Measurements from ENCODE around the gene RANBP3L. TPM values are rescaled to one million over a fixed set of nuclear protein-coding genes. Genes with fewer than 3 reads are reported as not detected.
"Not testable (repeated sequence)": the region's sequence is repeated elsewhere in the genome, so short reads cannot be mapped to it uniquely, and the experiment has no call there.

The RANBP3L gene
- total RNA-seq, 4 donors from 2014 or later: 6.5 to 15.8 (median 8.5) TPM

- H3K27ac ChIP-seq: peak overlapping the region in 2 of 3 donors; percentile 88 to 96
- H3K9me3 ChIP-seq: no peaks in the 10 kb centered on the region
- DNase-seq: no peak
- WGBS, 2 donors: 44 to 53% methylated on average over 3 of the region's 3 CpGs
- intact Hi-C loops (cut with DNase I): loop anchor here (10.0 kb wide), 1 partner anchor 56 kb away; the partner anchor contains the start of gene NADK2
- H3K4me3 ChIP-seq (replicated peaks in 1 of 3): no peak overlapping the region
- no peaks in the 10 kb centered on the region for H3K27me3 ChIP-seq
- H3K36me3 ChIP-seq: no peaks in the 10 kb centered on the region
- no peak for TF ChIP-seq POLR2A (IDR thresholded peaks at IDR 0.05)
- TF ChIP-seq, protein P1, sequence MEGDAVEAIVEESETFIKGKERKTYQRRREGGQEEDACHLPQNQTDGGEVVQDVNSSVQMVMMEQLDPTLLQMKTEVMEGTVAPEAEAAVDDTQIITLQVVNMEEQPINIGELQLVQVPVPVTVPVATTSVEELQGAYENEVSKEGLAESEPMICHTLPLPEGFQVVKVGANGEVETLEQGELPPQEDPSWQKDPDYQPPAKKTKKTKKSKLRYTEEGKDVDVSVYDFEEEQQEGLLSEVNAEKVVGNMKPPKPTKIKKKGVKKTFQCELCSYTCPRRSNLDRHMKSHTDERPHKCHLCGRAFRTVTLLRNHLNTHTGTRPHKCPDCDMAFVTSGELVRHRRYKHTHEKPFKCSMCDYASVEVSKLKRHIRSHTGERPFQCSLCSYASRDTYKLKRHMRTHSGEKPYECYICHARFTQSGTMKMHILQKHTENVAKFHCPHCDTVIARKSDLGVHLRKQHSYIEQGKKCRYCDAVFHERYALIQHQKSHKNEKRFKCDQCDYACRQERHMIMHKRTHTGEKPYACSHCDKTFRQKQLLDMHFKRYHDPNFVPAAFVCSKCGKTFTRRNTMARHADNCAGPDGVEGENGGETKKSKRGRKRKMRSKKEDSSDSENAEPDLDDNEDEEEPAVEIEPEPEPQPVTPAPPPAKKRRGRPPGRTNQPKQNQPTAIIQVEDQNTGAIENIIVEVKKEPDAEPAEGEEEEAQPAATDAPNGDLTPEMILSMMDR (IDR thresholded peaks at IDR 0.05): no peak
- peaks cover 16 to 27% of the 10 kb centered on the region in 2 donors for H3K4me1 ChIP-seq
Observed at GRCh38 chr5:36300191-36300926, 1.3 kb downstream of the RANBP3L start.

- TF ChIP-seq, protein P1 (IDR thresholded peaks at IDR 0.05): no peak
- TF ChIP-seq POLR2A (IDR thresholded peaks at IDR 0.05): no peak
- Histone ChIP-seq H3K36me3 (no peaks in the 10 kb centered on the region), H3K27ac (no peak overlapping the region)
Observed at GRCh38 chr5:36298552-36298951, 3.1 kb downstream of the RANBP3L start.

DNA sequence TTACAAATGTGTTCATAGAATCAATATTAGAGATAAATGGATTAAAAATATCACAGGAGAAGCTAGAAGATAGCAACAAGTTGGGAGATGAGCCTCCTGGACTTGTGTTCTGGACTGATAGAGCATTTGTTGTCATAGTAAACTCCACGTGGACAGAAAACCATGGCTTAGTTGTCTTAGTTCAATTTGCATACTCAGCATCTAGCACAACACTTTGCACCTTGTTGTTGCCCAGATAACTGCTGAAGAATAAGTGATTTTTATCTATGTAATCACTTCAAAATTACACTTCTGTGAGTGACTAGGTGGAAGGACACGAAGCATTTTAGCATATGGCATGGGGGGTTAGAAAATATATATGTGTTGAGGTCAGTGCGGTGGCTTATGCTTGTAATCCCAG lies 4.0 kb downstream of the RANBP3L start:
- WGBS, 2 donors: 94 to 95% methylated on average over 3 of the region's 3 CpGs
- TF ChIP-seq POLR2A (IDR thresholded peaks at IDR 0.05): no peak
- TF ChIP-seq, protein P1 (IDR thresholded peaks at IDR 0.05): no peak
- intact Hi-C loops (cut with DNase I): no loop called here
- Histone ChIP-seq H3K4me3 (replicated peaks in 1 of 3) (no peak overlapping the region), H3K27me3 (no peaks in the 10 kb centered on the region), H3K27ac (no peak overlapping the region), H3K9me3 (no peaks in the 10 kb centered on the region), H3K4me1 (peaks cover 10 to 24% of the 10 kb centered on the region in 2 donors), H3K36me3 (no peaks in the 10 kb centered on the region)
- DNase-seq: no peak

More at GRCh38 chr5:36298552-36298951, 3.1 kb downstream of the RANBP3L start:
- intact Hi-C loops (cut with DNase I): no loop called here
- peaks cover 12 to 25% of the 10 kb centered on the region in 2 donors for H3K4me1 ChIP-seq
- H3K27me3 ChIP-seq: no peaks in the 10 kb centered on the region
- no peak overlapping the region for H3K4me3 ChIP-seq (replicated peaks in 1 of 3)
- H3K9me3 ChIP-seq: no peaks in the 10 kb centered on the region
- no peak for DNase-seq

DNA sequence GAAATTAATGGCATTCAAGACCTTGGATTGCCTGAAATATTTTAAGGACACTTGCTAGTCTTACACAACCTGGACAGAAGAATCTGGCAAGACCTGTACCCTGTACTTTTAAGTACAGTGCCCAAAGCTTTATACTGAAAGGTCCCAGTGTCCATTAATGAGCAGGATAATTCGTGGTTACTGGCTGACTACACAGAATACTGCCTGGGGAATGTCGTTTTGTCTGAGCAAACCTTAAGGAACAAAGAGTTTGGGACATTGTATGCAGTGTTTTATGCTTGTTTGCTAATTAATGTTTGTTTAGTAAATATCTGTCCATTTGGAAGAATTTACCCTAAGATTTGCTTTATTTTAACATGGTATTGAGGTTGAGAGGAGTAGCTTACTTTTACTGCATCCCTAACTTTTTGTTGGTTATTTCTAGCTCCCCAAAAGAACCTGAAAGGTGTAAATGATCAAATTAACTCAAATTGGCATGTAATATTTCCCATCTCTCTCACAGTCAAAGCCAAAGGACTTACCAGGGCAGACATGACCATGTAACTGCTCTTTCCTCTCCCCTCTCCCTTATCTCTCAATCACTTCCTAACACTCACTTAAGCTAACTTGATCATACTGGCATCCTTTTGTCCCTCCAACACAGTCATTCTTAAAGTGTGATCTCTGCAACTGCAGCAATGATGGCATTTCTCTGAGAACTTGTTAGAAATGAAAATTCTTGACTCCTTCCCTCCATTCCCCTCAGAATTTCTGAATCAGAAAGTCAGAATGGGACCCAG lies 15.7 kb downstream of the RANBP3L start:
- H3K4me1 ChIP-seq: no peaks in the 10 kb centered on the region
- DNase-seq: no peak
- no peaks in the 10 kb centered on the region for H3K9me3 ChIP-seq
- no peaks in the 10 kb centered on the region for H3K36me3 ChIP-seq
- H3K4me3 ChIP-seq (replicated peaks in 1 of 3): no peak overlapping the region
- H3K27ac ChIP-seq: no peak overlapping the region
- TF ChIP-seq, protein P1 (IDR thresholded peaks at IDR 0.05): no peak
- no peak for TF ChIP-seq POLR2A (IDR thresholded peaks at IDR 0.05)
- no peaks in the 10 kb centered on the region for H3K27me3 ChIP-seq
- WGBS, 2 donors: 50 to 76% methylated on average over 2 of the region's 2 CpGs
- intact Hi-C loops (cut with DNase I): no loop called here

- H3K36me3 ChIP-seq; DNase-seq; H3K4me1 ChIP-seq; H3K4me3 ChIP-seq (replicated peaks in 1 of 3); intact Hi-C loops (cut with DNase I); H3K27me3 ChIP-seq; H3K27ac ChIP-seq; H3K9me3 ChIP-seq: not testable (repeated sequence)
- 92 to 94% methylated on average over 3 of the region's 3 CpGs for WGBS, 2 donors
Observed at GRCh38 chr5:36283775-36284174, 17.9 kb downstream of the RANBP3L start.

All from thyroid gland (tissue), 4 donors.